GM12801 (cell line): ENCODE measurements around the gene SORBS1.

Source experiments
- TF ChIP-seq, protein P1 (sequence below): IDR thresholded peaks from one replicate; pipeline ENCODE4 v1.5.1; 2011; ENCODE audit warnings: control low read depth; ENCODE audit not compliant: insufficient read length; ENCODE audit errors: extremely low read depth

SORBS1 gene

DNA sequence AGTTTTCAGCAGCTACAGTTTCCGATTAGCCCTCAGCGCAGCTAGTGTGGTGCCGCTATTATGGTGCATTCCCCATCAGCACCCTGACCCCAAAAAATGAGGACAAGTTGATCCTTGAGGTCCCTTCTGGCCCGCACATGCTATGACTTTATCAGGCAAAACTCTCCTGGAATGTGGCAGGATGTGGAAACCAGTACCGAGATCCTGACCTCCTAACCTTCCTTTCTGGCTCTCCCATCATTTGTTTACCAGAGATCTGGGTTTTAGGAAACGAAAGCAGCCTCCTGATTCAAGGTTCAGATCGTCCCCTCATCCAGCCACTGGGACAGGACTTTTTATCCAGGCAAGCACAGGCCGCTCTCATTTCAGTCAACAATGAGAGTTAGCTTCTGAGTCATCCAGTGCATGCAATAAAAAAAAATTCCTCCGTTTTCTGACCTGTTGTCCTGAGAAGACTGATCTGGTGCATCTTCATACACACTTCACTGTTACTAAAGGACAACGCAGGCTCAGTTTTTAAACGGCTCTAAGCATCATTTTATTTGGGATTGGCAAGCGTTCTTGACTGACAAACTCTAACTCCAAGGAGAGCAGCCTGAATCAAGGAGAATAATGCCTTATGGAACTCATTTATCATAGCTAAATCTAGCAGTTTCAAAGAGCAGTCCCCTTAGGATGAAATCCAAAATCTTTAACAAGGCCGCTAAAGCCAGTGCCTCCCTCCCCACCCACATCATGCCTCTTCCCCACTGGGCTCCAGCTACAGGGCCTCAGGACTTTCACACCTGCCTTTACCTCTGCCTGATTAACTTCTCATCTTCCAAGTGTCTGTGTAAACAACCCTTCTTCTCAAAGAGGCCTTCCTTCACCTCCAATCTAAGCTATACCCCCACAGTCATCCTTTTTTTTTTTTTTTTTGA lies 287.5 kb downstream of the SORBS1 start:
- TF ChIP-seq, protein P1, sequence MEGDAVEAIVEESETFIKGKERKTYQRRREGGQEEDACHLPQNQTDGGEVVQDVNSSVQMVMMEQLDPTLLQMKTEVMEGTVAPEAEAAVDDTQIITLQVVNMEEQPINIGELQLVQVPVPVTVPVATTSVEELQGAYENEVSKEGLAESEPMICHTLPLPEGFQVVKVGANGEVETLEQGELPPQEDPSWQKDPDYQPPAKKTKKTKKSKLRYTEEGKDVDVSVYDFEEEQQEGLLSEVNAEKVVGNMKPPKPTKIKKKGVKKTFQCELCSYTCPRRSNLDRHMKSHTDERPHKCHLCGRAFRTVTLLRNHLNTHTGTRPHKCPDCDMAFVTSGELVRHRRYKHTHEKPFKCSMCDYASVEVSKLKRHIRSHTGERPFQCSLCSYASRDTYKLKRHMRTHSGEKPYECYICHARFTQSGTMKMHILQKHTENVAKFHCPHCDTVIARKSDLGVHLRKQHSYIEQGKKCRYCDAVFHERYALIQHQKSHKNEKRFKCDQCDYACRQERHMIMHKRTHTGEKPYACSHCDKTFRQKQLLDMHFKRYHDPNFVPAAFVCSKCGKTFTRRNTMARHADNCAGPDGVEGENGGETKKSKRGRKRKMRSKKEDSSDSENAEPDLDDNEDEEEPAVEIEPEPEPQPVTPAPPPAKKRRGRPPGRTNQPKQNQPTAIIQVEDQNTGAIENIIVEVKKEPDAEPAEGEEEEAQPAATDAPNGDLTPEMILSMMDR = no peak

DNA sequence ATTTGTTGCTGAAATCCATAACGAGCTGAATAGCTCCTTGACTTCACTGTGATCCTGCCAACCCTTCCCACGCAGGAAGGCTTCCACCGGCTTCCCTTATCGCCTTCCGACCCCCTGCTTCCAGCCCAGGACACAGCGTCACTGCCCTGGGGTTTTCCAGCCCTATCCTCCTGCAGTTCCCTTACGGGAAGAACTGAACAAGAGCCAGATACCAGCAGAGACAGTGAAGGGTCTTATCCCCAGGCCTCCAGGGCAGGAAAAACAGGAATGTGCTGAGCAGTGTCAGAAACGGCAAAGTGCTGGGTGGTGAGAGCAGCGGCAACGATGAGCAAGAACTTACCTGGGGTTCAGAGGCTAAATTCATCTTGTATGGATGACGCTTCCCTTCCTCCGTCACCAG lies 292.7 kb downstream of the SORBS1 start:
- TF ChIP-seq, protein P1 = no peak

DNA sequence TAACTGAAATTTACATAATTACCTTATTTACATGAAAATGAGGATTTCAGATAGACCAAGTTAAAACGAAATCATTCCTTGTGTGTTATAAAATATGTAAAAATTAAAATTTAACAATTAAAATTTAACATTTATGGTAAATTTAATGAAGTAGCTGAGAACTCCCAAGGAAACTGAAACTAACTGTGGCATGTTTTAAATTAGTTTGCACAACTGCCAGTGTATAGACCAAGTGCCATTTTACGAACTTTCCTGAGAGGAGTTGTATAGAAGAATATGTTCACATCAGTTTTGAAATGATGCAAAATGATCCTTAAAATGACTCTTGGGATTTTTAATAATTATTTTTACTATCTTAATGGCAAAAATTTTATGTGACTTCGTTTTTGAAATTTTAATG lies 293.9 kb downstream of the SORBS1 start:
- TF ChIP-seq, protein P1 = no peak

DNA sequence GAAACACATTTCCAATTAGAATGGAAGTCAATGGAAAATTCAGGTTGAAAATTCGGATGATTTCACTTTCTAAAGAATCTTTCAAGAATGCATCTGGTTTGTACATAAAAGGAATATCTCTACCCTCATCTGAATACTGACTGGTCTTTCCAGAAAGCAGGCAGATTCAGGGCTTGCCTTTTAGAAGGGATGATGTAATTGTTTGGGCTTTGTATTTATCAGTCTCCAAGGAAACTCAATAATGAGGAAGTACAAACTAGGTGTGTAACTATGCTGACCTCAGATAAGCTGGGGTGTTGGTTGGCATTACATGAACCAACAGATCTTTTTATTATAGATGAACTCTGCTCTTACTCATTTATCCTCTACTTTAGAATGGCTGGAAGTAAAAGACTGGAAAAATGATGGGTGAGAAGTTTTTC lies 294.5 kb downstream of the SORBS1 start:
- TF ChIP-seq, protein P1 = no peak

DNA sequence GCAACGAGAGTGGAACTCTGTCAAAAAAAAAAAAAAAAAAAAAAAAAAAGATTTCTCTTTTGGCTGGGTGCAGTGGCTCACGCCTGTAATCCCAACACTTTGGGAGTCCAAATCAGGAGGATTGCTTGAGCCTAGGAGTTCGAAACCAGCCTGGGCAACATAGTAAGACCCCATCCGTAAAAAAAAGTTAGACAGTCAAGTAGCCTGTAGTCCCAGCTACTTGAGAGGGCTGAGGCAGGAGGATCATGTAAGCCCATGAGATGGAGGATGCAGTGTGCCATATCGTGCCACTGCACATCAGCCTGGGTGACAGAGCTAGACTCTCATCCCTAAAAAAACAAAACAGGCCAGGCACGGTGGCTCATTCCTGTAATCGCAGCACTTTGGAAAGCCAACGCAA lies 295.6 kb downstream of the SORBS1 start:
- TF ChIP-seq, protein P1 = no peak

DNA sequence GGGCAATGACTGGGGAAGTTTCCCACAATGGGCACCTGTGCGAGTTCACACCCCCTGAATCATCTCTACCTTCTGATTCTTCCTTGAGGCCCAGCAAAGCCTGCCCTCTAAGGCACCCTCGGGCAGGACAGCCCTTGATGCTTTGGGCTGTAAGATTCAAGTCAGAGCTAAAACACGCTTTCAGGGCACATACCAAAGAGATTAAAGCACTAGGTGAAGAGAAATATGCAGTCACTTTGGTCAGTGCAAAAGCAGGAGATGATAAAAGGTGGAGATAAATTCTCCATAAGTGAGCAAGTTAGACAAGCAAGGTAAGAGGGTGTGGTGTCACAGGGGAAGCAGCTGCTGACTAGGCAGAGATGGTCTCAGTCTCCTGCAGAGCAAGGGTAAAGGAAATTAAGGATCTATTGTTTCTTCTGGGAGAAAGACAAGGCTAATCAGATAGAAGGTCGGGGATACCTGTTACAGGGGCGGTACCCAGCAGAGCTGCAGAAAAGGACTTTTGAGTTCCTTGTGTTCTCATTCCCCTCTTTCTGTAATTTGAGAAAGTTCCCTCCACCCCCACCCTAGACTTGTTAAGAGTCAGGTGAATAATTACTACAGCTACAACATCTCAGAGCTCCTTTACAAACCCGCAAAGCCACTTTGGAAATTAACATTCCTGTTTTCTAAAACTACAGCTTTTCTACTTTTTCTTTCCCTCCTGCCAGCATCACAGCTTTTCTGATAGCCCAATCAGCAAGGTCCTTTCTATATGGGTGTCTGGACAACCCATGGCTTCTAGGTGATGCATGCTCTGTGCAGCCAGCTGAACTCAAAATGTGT lies 296.7 kb downstream of the SORBS1 start:
- TF ChIP-seq, protein P1 = no peak

DNA sequence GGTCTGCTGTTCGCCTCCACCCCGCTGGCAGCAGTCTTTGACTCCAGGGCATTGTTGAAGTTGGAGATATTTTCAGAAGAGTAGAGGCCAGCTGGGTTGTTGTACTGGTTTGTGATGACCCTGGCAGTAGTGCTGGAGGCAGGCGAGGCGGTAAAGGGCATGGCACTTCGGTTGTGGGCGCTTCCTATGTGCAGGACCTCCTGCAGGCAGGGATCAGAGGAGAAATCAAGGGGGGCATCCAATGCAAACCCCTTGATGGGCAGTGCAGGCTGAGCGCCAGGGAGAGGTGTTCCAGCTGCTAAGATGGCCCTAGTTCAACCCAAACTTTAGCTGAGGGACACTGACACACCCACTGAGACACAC lies 297.3 kb downstream of the SORBS1 start:
- TF ChIP-seq, protein P1 = no peak
